ENCODE results near the gene KLHDC8B. TPM values are rescaled to one million over a fixed set of nuclear protein-coding genes. Genes with fewer than 3 reads are reported as not detected.

KLHDC8B gene
- total RNA-seq, 2 experiments from 2014 or later, result 2.6 to 3.2 TPM

DNA sequence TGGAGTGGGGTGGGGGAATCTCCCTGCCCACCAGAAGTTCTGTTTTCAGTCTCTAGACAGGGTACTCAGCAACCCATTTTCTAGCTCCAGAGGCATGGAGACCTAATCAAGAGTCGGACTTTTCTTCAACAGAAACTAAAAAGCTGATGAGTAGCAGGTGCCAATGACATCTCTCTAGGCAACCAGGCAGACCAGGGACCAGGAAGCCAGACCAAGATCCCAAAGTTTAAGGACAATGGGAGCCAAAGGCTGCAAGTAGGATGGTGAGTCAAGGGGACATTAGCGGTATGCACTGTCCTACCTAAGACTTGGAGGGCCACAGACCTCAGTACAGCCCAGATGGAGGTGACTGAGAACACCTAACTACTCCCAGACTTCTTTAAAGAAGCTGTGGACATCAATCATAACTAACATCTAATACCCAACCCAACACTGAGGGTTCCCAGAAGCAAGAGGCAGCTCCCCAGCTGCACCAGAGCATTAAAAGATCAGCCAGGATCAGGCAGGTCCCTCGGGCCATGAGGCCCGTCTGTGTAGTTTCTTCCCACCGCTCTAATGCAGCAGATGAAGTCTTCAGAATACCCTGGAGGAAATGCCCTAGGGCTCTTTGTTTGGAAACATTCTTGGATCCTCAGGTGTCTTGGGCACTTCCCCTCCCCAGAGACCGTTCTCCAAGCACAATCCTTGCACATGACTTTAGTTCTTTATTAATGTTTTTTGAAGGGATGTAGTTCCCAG, 6.2 kb upstream of the KLHDC8B start:
- H3K27me3 Mint-ChIP-seq, result no peaks in the 10 kb centered on the region
- DNase-seq (no peak), ATAC-seq (ENCODE audit: low read depth) (no peak)
- H3K36me3 Mint-ChIP-seq, result peaks cover 11% of the 10 kb centered on the region
- H3K4me3 Mint-ChIP-seq, result peak overlapping the region; percentile 94
- peaks cover 33% of the 10 kb centered on the region for H3K4me1 Mint-ChIP-seq
- peak overlapping the region; percentile 85 for H3K27ac Mint-ChIP-seq
- POLR2A ChIA-PET, result interaction anchor here (1.1 to 1.4 kb wide), 3 partner anchors 45 to 246 kb away, joined by 3 to 5 read pairs (median 3); partner anchors contain the start of genes QRICH1, RHOA, TCTA and USP19
- no peaks in the 10 kb centered on the region for H3K9me3 Mint-ChIP-seq

DNA sequence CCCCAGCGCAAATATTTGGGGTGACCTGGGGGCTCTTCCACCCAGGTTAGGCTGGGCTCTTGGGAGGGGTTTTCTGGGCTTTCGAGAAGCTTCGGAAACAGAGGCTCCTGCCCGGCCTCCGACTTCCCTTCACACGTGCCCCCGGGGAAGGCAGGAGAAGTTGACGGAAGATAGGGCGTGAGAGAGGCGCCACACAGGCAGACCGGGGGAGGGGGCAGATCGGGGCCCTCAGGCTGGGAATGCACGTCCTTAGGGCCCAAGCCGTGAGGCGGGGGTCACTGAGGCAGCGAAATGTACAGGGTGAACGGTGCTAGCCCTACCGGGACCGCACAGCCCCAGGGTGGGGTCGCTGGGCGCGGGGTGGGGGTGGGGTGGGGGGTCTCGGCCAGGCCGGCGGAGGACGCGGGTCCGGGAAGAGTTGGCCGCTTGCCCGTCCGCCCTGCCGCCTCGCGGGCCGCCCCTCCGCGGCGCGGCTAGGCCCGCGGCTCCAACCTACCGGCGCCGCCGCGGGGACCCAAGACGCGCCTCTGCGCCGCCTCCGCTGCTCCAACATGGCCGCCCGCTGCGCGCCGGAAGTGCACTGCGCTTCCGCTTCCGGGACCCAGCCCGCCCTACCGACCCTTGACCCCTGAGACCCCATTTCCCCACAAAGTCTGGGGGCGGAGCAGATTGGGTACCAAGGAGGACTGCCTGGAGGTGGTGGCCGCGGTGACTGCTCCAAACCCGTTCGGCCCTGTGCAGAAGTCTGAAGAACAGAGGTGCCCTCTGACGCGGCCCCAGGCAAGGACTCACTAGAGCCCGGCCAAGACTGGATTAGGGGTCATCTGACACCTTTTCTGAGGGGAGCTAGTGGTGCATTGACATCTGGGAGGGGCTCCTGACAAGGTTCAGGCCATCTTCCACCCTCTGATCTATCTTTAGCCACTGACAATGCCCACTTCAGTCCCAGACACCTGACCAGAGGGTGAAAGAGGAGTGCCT, 5.3 kb upstream of the KLHDC8B start, which contains the start of gene CCDC71:
CCDC71 (minus strand) TSS at position 561 of the 981 bp plus-strand sequence. CDS start 2,123 bp downstream, outside the sequence.
- H3K36me3 Mint-ChIP-seq, result peaks cover 11% of the 10 kb centered on the region
- no peaks in the 10 kb centered on the region for H3K27me3 Mint-ChIP-seq
- peak; percentile 76 for ATAC-seq (ENCODE audit: low read depth)
- POLR2A ChIA-PET, result interaction anchor here (0.7 to 1.4 kb wide), 4 partner anchors 46 to 246 kb away, joined by 3 to 5 read pairs (median 3); partner anchors contain the start of genes QRICH1, RHOA, TCTA and USP19
- H3K27ac Mint-ChIP-seq, result peak within 1 kb of the TSS; percentile 91
- H3K9me3 Mint-ChIP-seq, result no peaks in the 10 kb centered on the region
- peak; percentile 86 for DNase-seq
- peak within 1 kb of the TSS; percentile 94 for H3K4me3 Mint-ChIP-seq
- H3K4me1 Mint-ChIP-seq, result peaks cover 36% of the 10 kb centered on the region

DNA sequence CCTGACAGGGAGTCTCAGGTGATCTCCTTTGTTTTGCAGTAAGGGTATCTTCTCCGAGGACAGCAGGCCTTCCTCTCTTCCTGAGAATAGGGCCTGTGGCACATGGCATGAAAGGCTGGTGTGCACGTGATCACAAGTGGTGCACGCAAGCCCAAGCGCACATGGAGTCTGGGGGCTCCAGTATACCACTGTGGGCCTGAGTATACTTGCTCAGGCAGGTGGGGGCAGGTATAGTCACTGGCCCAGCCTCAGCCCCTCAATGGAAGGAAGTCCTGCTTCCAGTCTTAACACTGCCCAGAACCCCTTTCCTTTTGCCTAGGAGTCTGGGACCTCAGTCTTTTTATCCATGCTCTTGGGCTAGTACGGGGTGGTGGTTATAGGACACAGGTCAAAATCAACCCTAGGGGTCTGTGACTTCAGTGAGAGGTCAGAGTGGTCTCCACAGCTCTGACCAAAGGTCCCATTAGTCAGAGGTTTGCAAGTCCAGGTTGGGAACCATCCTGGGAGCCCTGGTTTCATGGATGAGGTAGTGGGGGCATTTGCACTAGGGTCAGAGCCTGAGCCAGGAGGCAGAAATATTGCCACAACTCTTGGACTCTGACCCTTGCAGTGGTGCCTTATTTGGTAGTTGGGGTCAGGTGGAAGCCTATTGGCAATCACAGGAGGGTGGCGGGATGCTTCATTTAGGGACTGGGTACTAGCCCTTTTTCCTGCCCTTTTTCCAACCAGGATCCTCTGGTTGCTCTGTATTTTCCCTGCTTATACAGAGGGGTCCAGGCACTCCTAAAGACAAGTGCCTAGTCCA, 4.4 kb upstream of the KLHDC8B start:
- ATAC-seq (ENCODE audit: low read depth), result no peak
- peaks cover under 1% of the 10 kb centered on the region for H3K27me3 Mint-ChIP-seq
- peaks cover 11% of the 10 kb centered on the region for H3K36me3 Mint-ChIP-seq
- peak overlapping the region; percentile 88 for H3K4me3 Mint-ChIP-seq
- peak overlapping the region; percentile 91 for H3K27ac Mint-ChIP-seq
- no peak for DNase-seq
- no peaks in the 10 kb centered on the region for H3K9me3 Mint-ChIP-seq
- peaks cover 31% of the 10 kb centered on the region for H3K4me1 Mint-ChIP-seq
- POLR2A ChIA-PET, result interaction anchor here (0.7 to 1.3 kb wide), 2 partner anchors 173 kb away, joined by 3 read pairs; partner anchors contain the start of gene USP4

GRCh38 chr3:49170744-49171118, 667 bp upstream of the KLHDC8B start:
- Mint-ChIP-seq H3K4me1 (peaks cover 25% of the 10 kb centered on the region), H3K27ac (peak overlapping the region; percentile 74), H3K27me3 (peaks cover 2% of the 10 kb centered on the region), H3K4me3 (peak overlapping the region; percentile 83), H3K36me3 (peaks cover 2% of the 10 kb centered on the region), H3K9me3 (no peaks in the 10 kb centered on the region)
- no peak for DNase-seq
- POLR2A ChIA-PET, result interaction anchor here (1.0 kb wide), 2 partner anchors 9 to 245 kb away, joined by 3 to 4 read pairs; no protein-coding TSS in a partner anchor
- ATAC-seq (ENCODE audit: low read depth), result no peak

DNA sequence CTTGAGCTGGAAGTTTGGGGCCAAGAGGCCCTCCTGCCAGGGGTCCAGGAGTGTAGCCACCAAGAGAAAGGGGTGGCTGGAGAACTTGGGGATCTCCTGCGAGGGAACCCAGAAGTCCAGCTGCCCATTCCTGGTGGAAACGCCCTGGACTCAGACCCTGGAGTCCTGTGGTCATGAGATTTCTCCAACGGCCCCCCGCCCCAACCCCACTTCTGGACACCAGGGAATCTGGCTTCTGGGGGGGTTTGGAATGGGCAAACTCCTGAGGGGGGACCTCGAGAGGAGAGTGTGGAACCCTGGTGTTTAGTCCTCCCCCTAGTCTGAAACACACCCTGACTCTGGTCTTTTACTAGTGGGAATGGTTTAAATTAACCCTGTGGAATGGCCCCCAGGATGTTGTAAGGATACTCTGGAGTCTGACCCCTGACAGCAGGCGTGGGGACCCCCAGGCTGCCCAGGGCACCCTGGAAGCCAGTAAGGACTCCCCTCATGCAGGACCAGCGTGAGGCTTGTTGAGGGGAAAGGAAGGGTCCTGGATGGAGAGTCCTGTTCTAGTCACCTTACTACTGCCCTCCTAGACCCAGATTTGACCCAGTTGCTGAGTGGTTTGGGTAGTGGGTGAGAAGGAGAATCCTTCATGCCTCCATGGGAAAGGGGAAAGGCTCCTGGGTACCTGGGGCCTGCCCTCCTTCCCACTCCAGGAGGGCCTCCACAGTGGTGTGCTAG, 540 bp downstream of the KLHDC8B start:
- Mint-ChIP-seq H3K27me3 (peaks cover 2% of the 10 kb centered on the region), H3K4me1 (peaks cover 20% of the 10 kb centered on the region), H3K9me3 (no peaks in the 10 kb centered on the region), H3K36me3 (no peaks in the 10 kb centered on the region), H3K27ac (no peak overlapping the region), H3K4me3 (peak overlapping the region; percentile 25)
- DNase-seq (no peak), ATAC-seq (ENCODE audit: low read depth) (no peak)
- POLR2A ChIA-PET, result interaction anchor here (0.5 kb wide), 1 partner anchor 161 kb away, joined by 3 read pairs; no protein-coding TSS in a partner anchor

DNA sequence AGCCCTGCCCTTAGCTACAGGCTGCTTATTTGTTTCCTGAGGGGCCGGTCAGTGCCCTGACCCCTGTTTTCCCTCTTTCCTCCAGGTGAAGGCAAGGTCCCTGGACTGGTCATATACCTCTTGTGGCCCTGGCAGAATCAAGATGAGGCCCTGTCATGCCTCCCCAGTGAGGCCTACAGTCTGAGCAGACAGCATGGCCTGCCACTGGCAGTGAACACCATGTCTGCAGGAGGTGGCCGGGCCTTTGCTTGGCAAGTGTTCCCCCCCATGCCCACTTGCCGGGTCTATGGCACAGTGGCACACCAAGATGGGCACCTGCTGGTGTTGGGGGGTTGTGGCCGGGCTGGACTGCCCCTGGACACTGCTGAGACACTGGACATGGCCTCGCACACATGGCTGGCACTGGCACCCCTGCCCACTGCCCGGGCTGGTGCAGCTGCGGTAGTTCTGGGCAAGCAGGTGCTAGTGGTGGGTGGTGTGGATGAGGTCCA, 1.2 kb downstream of the KLHDC8B start:
- POLR2A ChIA-PET, result no interaction called here
- DNase-seq (no peak), ATAC-seq (ENCODE audit: low read depth) (no peak)
- H3K27ac Mint-ChIP-seq, result no peak overlapping the region
- no peak overlapping the region for H3K4me3 Mint-ChIP-seq
- no peaks in the 10 kb centered on the region for H3K36me3 Mint-ChIP-seq
- H3K9me3 Mint-ChIP-seq, result no peaks in the 10 kb centered on the region
- peaks cover 20% of the 10 kb centered on the region for H3K4me1 Mint-ChIP-seq
- peaks cover 2% of the 10 kb centered on the region for H3K27me3 Mint-ChIP-seq

DNA sequence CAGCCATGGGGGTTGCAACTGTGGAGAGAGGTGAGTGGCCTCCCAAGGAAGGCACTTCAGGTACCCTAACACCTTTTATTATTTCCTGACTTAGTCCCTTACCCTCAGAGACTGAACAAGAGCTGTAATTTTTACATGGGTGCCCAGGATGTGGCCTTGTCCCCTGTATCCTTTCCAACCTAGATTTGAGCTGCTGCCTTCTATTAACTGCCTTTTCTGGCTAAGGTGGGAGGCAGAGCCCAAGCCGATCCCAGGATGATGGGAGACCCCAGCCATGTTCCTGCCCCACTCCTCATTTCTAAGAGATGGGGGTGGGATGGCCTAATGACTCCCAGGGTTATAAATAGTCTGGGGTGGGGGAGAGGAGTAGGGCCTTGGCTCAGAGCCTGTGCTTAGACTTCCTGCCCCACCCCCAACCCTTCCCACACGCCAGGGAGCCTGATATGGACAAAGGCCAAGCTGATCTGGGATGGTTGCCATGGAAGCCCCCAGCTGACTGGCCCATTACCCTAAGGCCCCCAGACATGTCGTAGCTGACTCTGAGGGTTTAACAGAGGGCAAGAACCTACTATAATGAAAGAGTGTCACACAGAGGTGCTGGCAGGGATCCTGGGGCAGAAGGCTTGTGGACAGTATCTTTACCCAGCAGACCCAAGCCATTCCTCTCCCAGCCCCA, 1.9 kb downstream of the KLHDC8B start:
- ATAC-seq (ENCODE audit: low read depth), result no peak

GRCh38 chr3:49173792-49174170, 2.4 kb downstream of the KLHDC8B start:
- Mint-ChIP-seq H3K4me1 (peaks cover 20% of the 10 kb centered on the region), H3K9me3 (no peaks in the 10 kb centered on the region), H3K36me3 (no peaks in the 10 kb centered on the region), H3K27ac (no peak overlapping the region), H3K4me3 (no peak overlapping the region), H3K27me3 (peaks cover 3% of the 10 kb centered on the region)
- POLR2A ChIA-PET, result no interaction called here
- no peak for DNase-seq
- ATAC-seq (ENCODE audit: low read depth), result no peak

More for the DNA sequence above, 1.9 kb downstream of the KLHDC8B start:
- DNase-seq, result no peak
- Mint-ChIP-seq H3K27me3 (peaks cover 2% of the 10 kb centered on the region), H3K4me1 (peaks cover 20% of the 10 kb centered on the region), H3K27ac (no peak overlapping the region), H3K36me3 (no peaks in the 10 kb centered on the region), H3K4me3 (no peak overlapping the region), H3K9me3 (no peaks in the 10 kb centered on the region)
- POLR2A ChIA-PET, result no interaction called here

GRCh38 chr3:49174397-49174985, 3.1 kb downstream of the KLHDC8B start:
- H3K27ac Mint-ChIP-seq, result no peak overlapping the region
- no peaks in the 10 kb centered on the region for H3K36me3 Mint-ChIP-seq
- no peak for ATAC-seq (ENCODE audit: low read depth)

GRCh38 chr3:49175530-49175929, 4.1 kb downstream of the KLHDC8B start:
- ATAC-seq (ENCODE audit: low read depth), result no peak
- POLR2A ChIA-PET, result interaction anchor here (0.6 kb wide), 1 partner anchor 34 kb away, joined by 4 read pairs; no protein-coding TSS in a partner anchor
- peaks cover 6% of the 10 kb centered on the region for H3K27me3 Mint-ChIP-seq

More at GRCh38 chr3:49174397-49174985, 3.1 kb downstream of the KLHDC8B start:
- Mint-ChIP-seq H3K9me3 (no peaks in the 10 kb centered on the region), H3K4me3 (no peak overlapping the region), H3K4me1 (peaks cover 20% of the 10 kb centered on the region), H3K27me3 (peaks cover 6% of the 10 kb centered on the region)
- DNase-seq, result no peak
- POLR2A ChIA-PET, result no interaction called here

DNA sequence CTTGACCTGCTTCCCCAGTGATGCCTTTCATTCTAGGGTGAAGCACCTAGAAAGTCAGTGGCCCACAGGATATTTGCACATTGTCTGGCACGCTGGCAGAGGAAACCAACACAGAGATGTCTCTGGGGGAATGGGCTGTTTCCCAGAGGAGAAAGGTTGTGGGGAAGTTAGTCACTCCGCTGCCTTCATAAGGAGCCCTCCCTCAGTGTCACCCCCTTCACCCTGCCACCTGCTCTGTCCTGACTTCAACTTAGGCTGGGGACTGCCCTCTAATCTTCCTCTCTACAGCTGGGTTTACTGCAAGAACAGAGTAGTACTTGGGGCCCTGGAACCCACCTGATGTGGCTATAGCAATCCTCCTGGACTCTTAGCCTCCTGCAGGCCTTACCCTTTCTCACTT, 5.7 kb downstream of the KLHDC8B start:
- ATAC-seq (ENCODE audit: low read depth), result no peak
- no peak overlapping the region for H3K4me3 Mint-ChIP-seq
- H3K9me3 Mint-ChIP-seq, result no peaks in the 10 kb centered on the region
- POLR2A ChIA-PET, result no interaction called here
- H3K27ac Mint-ChIP-seq, result no peak overlapping the region
- H3K27me3 Mint-ChIP-seq, result peaks cover 7% of the 10 kb centered on the region
- DNase-seq, result no peak
- H3K4me1 Mint-ChIP-seq, result peaks cover 15% of the 10 kb centered on the region
- H3K36me3 Mint-ChIP-seq, result no peaks in the 10 kb centered on the region

More at GRCh38 chr3:49175530-49175929, 4.1 kb downstream of the KLHDC8B start:
- Mint-ChIP-seq H3K9me3 (no peaks in the 10 kb centered on the region), H3K4me1 (peaks cover 20% of the 10 kb centered on the region), H3K27ac (no peak overlapping the region), H3K36me3 (no peaks in the 10 kb centered on the region), H3K4me3 (no peak overlapping the region)
- no peak for DNase-seq
